ENCODE measurements around the gene CEP164.

- TF ChIP-seq CTCF (IDR thresholded peaks at IDR 0.05; ENCODE audit: insufficient read depth, low read depth, low read length), result no peak
- TF ChIP-seq EZH2 (IDR thresholded peaks at IDR 0.05; ENCODE audit: insufficient read depth, low read length), result no peak
These were observed 111.6 kb downstream of the CEP164 start for GRCh38 chr11:117439256-117439655.

All from astrocyte (in vitro differentiated cells and primary cell).